ENCODE data around the gene CBX1. TPM values are rescaled to one million over a fixed set of nuclear protein-coding genes. Genes with fewer than 3 reads are reported as not detected.

CBX1 gene
- total and polyA plus RNA-seq, 10 of the 15 experiments (the other 5 are each of a cell fraction or from before 2014, with no cell fraction given): 11.8 to 99.2 (median 43.5) TPM

DNA sequence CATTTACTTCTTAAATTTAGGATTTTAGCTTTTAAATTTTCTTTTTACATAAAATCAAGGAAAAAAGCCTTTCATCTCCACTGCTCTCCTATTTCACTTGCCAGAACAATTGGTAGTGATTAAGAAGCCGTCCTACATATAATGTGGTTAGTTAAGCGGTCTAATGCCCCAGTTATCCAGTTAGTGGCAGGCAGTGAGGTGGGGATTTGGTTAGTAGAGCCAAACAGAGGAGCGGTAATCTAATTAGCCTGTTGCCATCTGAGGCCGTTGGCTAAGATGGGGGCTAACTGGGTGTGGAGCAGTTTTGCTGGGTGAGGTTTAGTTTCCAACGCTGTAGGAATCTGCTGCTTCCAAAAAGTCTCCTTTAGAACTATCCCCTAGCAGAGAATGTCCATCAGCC is 28.7 kb upstream of the CBX1 start:
- WGBS (ENCODE audit: insufficient coverage, insufficient replicate concordance, low lambda C conversion rate, missing lambda C conversion rate): 72% methylated on average over 5 of the region's 5 CpGs
- SMC1A ChIA-PET (ENCODE audit: uncharacterized antibody, unreplicated experiment): interaction anchor here (0.6 to 16.1 kb wide), 7 partner anchors 10 to 347 kb away, joined by 3 to 205 read pairs (median 9); partner anchors contain the start of gene SNX11
- intact Hi-C loops (cut with micrococcal nuclease; ENCODE audit: unreplicated experiment) (no loop called here), in situ Hi-C loops (cut with MboI) (no loop called here)
- H2AFZ ChIP-seq (ENCODE audit: control insufficient read depth, low read depth, low read length): no peak overlapping the region
- no peaks in the 10 kb centered on the region for H3K9me3 ChIP-seq (replicated peaks; ENCODE audit: control insufficient read depth, insufficient read depth, low read length)
- H3K4me2 ChIP-seq (ENCODE audit: control insufficient read depth, insufficient read depth): no peak overlapping the region
- no peaks in the 10 kb centered on the region for H3K4me1 ChIP-seq (ENCODE audit: control insufficient read depth, insufficient read depth, low read length)
- H3K9ac ChIP-seq (ENCODE audit: control insufficient read depth, insufficient read depth, low read length): no peak overlapping the region
- CTCF ChIA-PET: interaction anchor here (1.1 to 8.5 kb wide), 9 partner anchors 11 to 103 kb away, joined by 3 to 223 read pairs (median 11); partner anchors contain the start of gene SNX11
- no peaks in the 10 kb centered on the region; the same call in 1 of the 2 replicates for H4K20me1 ChIP-seq (ENCODE audit: control insufficient read depth, insufficient read depth)
- DNase-seq (ENCODE audit: low read depth, low spot score) (no peak), FAIRE-seq (no peak), ATAC-seq (no peak)
- POLR2A ChIA-PET: interaction anchor here (0.7 to 1.9 kb wide), 3 partner anchors 18 to 121 kb away, joined by 3 to 15 read pairs (median 5); no protein-coding TSS in a partner anchor
- RAD21 ChIA-PET (ENCODE audit: unreplicated experiment): interaction anchor here (1.0 to 6.7 kb wide), 7 partner anchors 18 to 501 kb away, joined by 3 to 92 read pairs (median 3); no protein-coding TSS in a partner anchor
- TF ChIP-seq POLR2AphosphoS2 (IDR thresholded peaks at IDR 0.05; ENCODE audit: low read depth, low read length): 0 out of 2 replicates have a peak, but pooled peaks have one; percentile 24
- no peak for TF ChIP-seq SIX5 (IDR thresholded peaks at IDR 0.05; ENCODE audit: low read depth, low read length, severe bottlenecking)
- no peak for TF ChIP-seq EZH2 (IDR thresholded peaks at IDR 0.05; ENCODE audit: borderline replicate concordance, control insufficient read depth, low read depth, low read length)
- no peak for TF ChIP-seq CBX5 (IDR thresholded peaks at IDR 0.05; ENCODE audit: low read depth)
- TF ChIP-seq CTCF (IDR thresholded peaks at IDR 0.05 in 2 of 3, conservative IDR thresholded peaks at IDR 0.05 in 1 of 3; ENCODE audit: control insufficient read depth in 2 of 3, extremely low read depth in 1 of 3, insufficient read depth in 1 of 3, low read depth in 3 of 3, low read length in 3 of 3): no peak
- TF ChIP-seq CBX3 (IDR thresholded peaks at IDR 0.05; ENCODE audit: borderline replicate concordance, low read depth): no peak
- TF ChIP-seq TARDBP (IDR thresholded peaks at IDR 0.05; ENCODE audit: borderline replicate concordance): no peak
- no peak for TF ChIP-seq RAD51 (IDR thresholded peaks at IDR 0.05)
- H3K79me2 ChIP-seq (ENCODE audit: control insufficient read depth, insufficient read depth, low read length): no peaks in the 10 kb centered on the region
- BruUV-seq (replicated peaks): no TSS peak
- no peak overlapping the region for H3K4me3 ChIP-seq
- H3K36me3 ChIP-seq (ENCODE audit: control insufficient read depth in 2 of 2, insufficient read depth in 2 of 2, low read length in 1 of 2): peaks cover 0 to 8% of the 10 kb centered on the region in 2 experiments; a peak in 3 of 4 replicates
- no peaks in the 10 kb centered on the region for H3K27me3 ChIP-seq (replicated peaks in 1 of 2; ENCODE audit: control insufficient read depth in 2 of 2, insufficient read depth in 2 of 2, low read length in 1 of 2)
- no peak overlapping the region for H3K27ac ChIP-seq (ENCODE audit: control insufficient read depth, insufficient read depth)
